Measurements from ENCODE around the gene ZNF300.
"Not testable (repeated sequence)": the region's sequence is repeated elsewhere in the genome, so short reads cannot be mapped to it uniquely, and the experiment has no call there.

Gene ZNF300

DNA sequence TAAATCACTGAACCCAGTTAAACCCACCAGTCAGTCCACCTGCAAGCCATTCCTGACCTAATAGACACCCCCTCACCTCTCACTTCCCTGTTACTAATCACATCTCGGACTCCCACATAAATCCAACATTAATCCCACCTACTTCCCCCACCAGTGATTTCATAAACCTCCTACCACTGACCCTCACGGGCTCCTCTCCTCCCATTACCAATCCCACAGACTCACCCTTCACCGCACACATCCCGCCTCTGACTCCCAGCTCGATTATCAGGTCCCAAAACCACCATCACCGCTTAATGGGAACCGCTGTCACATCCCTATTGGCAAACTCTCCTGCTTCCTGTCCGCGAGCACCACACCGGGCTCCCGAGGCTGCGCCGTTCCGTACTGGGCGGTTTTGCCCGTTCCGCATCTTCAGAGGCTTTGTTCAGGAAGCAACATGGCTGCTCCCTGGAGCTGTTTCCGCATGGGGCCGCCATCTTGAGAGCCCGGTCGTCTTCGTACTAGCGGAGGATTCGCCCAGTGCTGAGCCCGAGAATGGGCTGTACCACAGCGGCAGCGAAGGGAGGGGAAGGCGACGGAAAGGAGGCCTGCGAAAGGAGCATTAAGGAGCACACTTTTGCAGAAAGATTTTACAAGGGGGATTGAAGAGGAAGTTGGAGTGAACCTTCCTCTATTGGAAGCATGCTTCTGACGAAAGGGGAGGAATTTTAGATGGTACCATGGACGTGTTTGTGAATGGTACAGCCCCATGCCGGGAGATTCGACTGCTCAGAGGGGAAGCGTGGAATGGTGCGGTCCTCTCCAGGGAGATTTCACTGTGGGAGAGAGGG is at the start of gene ZNF300:
Gene ZNF300 (minus strand): TSS at position 502 of the 833 bp plus-strand sequence. CDS start 1,825 bp downstream, outside the sequence.
- peak; percentile 88 for DNase-seq (ENCODE audit: low read depth)

DNA sequence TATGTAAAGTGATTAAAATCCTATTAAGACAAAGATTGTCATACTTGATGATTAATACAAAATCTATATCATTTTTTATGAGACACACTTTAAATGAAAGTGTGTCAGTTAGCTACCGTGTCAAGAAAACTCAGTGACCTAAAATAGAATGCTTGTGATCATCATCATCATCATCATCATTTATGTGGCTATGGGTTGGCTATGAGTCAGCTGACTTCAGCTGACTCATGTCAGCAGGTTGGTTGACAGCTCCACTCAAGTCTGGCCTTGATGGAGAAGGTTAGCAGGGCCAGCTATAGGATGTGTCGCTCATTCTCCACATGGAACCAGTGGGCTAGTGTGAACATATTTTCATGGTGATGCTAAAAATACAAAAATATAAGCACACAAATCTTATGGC is 43.8 kb upstream of the ZNF300 start:
- DNase-seq (ENCODE audit: low read depth), result no peak

DNA sequence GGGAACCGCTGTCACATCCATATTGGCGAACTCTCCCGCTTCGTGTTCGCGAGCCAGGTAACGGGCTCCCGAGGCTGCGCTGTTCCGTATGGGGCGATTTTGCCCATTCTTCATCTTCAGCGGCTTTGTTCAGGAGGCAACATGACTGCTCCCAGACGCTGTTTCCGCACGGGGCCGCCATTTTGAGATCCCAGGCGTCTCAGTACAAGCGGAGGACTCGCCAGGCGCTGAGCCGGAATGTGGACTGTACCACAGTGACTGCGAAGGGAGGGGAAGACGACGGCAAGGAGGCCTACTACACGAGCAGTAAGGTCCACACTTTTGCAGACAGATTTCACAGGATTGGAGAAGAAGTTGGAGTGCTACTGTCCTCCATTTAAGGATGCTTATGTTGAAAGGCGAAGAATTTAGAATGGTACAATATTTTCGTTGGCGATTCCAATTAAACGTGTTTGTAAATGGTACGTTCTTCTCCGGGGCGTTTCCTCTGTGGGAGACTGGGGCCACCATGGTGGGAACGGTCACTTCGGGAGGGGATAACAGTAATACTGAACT is 41.6 kb upstream of the ZNF300 start:
- DNase-seq (ENCODE audit: low read depth), result peak; percentile 58

DNA sequence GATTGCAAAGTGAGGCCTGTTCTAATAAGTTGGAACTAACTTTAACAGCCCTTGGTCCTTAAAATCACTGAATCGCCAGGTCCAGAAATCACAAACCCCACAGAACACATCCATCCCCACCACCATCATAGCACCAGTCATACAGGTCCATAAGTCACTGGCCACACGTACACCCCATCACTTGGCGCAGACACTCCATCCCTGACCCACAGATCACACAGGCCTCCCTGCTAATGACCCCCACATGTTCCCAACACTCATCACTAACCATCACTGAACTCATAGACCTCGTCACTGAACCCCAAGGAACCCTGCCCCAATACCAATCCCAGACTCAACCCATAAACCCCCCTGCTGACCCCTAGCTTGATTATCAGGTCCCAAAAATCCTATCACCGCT is 41.2 kb upstream of the ZNF300 start:
- no peak for DNase-seq (ENCODE audit: low read depth)

DNA sequence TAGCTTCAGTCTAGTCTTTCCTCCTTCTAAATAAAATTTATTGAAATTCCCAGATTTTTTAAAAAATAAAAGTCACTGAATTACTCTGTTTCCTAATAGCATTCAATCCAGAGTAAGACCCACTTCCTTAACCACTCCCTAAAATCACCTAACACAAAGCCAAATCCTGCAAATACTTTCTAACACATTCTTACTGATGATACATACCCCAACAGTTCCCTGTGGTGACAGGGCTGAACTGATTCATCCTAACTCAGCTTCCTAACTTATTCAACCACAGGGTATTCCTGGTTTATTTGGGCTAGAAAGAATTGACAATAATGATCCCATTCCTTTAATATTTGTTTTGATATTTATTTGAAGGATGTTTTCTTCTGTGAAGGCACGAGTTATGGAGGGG is 40.7 kb upstream of the ZNF300 start:
- no peak for DNase-seq (ENCODE audit: low read depth)

DNA sequence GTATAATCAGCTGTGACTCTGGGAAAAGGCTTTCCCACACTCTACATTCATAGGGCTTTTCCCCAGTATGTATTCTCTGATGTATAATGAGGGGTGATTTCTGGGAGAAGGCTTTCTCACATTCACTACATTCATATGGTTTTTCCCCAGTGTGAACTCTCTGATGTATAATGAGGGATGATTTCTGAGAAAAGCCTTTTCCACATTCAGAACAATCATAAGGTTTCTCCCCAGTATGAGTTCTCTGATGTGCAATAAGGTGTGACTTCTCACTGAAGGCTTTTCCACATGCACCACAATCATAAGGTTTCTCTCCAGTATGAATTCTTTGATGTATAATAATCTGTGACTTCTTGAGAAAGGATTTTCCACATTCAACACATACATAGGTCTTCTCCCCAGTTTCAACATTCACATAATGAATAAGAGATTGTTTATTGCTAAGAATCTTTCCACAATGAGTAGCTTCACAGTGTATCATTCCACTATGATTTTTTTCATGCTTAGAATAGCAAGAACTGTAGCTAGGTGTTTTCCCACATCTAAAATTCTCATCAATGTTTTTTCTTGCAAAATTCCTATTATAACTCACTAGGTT is 26.7 kb upstream of the ZNF300 start:
- DNase-seq (ENCODE audit: low read depth), result no peak

DNA sequence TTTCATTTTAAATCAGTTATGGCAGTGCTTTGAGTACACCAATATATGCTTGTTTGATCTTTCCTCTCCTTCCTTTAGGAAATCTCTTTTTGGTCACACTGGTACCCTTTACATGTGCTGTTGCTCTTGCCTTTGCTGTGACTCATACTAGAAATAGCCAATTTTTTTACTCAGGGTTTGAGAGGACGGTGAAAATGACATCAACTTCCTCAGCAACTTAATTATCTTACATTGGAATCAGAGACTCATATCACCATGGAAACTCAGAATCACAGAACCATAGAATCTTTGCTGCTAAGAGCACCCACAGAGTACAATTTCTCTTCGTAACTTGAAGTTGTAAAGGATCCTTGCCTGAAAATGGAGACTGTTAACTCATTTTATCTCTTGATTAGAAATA is 13.8 kb upstream of the ZNF300 start:
- peak; percentile 6 for DNase-seq (ENCODE audit: low read depth)

DNA sequence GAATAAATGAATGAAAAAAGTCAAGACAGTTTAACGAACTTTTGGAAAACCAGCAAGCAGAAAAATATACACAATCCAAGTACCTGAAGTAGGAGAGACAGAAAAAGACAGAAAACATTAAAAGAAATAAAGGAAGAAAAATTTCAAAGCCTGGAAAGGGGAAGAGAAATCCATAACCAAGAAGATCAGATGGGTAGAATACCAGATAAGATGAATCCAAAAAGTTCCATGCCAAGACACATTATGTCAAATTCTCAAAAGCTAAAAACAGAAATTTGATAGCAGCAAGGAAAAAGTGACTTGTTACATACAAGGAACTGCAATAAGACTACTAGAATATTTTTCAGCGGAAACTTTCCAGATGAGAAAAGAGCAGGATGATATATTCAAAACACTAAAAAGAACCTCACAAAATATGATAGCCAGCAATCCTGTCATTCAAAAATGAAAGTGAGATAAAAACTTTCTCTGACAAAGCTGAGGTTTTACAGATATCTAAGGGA is 7.6 kb upstream of the ZNF300 start:
- DNase-seq (ENCODE audit: low read depth), result no peak

DNA sequence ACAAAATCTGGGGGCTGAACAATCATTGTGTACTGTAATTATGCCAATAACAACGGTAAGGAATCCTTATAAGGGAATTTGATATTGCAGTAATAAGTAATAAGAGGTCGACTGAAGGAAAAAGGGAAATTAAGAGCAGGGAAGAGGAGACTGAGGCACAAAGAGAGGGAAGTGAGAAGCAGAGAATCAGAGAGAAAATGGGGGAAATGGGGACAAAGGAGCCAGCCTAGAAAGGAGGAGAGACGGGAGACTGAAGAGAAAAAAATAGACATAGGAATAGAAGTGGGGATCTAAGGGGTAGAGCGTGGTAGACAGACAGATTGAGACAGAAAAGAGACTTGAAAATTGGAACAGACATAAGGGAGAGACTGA is 518 bp upstream of the ZNF300 start:
- no peak for DNase-seq (ENCODE audit: low read depth)

DNA sequence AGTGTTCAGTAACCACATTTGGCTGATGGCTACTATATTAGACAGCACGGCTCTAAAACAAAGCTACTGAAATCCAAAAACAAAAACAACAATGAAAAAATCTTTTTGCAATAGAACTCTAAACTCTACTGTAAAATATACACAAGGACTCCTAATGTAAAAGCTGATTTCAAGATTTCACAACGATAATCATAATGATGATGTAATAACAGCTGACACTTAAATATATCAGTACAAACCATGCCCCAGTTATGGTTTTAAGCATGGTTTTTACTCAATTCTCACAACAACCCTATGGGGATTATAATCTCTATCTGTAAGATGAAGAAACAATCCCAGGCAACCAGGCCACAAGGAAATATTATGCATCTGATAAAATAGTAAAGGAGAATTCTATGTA is 3.3 kb downstream of the ZNF300 start:
- DNase-seq (ENCODE audit: low read depth), result no peak

DNA sequence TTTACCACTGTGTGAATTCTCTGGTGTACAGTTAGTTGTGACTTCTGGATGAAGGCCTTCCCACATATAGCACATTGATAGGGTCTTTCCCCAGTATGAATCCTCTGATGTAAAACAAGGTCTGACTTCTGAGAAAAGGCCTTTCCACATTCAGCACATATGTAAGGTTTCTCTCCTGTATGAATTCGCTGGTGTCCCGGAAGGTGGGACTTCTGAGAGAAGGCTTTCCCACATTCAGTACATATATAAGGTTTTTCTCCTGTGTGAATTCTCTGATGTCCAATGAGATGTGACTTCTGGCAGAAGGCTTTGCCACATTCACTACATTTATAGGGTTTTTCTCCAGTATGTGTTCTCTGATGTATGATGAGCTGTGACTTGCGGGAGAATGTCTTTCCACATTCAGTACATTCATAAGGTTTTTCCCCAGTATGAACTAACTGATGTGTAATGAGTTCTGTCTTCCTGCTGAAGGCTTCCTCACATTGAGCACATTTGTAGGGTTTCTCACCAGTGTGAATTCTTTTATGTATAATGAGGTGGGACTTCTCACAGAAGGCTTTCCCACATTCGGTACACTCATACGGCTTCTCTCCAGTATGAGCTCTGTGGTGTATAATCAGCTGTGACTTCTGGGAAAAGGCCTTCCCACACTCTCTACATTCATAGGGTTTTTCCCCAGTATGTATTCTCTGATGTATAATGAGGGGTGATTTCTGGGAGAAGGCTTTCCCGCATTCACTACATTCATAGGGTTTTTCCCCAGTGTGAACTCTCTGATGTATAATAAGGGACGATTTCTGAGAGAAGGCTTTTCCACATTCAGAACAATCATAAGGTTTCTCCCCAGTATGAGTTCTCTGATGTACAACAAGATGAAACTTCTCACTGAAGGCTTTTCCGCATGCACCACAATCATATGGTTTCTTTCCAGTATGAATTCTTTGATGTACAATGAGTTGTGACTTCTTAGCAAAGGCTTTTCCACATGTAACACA is 9.1 kb downstream of the ZNF300 start:
- DNase-seq (ENCODE audit: low read depth), result no peak

DNA sequence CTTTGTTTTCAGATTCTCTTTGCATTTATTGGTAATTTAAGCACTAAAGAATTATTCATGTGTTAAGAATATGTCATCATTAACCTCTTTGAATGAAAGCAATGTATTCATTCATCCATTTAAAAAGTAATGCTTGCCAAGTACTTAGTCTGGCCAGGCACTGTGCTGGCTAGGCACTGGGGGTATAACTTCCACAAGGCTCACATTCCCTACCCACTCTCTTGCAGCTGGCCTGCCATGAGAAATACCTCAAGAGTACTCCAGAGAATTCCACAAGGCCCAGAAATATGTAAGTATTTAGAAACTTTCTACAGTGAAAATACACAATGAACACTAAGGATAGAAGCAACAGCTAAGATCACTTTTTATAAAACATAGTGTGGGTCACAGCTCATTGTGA is 25.4 kb downstream of the ZNF300 start:
- no peak for DNase-seq (ENCODE audit: low read depth)

DNA sequence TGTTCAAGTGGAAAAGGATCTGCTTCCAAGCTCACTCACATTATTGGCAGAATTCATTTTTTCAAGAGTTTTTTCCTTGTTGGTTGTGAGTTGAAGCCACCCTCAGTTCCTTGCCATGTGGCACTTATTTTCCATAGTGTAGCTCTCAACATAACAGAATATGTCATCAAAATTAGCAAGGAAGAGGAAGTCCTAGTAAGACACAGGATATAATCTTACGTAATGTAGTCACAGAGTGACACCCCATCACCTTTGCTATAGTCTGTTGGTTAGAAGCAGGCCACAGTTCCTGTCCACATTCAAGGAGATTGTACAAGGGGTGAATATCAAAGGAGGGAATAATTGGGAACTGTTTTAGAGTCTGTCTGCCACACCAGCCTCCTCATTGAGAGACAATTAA is 42.7 kb downstream of the ZNF300 start:
- no peak for DNase-seq (ENCODE audit: low read depth)

DNA sequence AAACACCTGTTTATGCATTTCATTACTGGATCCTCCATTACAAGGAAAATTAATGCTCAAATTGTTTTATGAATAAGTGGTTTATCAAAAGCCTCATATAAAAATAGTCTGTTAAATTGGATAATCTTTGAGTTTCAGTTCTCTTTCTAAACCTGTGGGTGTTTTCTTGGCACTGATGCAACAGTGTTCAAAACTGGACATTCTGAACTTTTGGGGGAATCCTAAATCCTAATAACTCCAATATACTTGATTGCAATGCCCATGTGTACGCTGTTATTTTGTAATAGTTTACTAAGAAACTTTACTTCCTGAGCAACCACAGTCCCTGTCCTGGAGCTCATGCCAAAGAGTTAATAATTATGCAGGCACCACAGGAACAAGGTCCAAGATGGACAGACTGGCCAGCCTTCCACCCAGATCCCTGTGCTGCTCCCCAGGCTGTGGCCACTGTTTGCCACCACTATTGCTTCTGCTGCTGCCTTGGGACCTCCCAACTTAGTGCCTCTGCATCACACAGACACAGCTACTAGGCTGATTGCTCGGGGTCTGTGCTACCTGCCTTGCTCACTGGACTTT is 44.4 kb downstream of the ZNF300 start:
- DNase-seq (ENCODE audit: low read depth), result no peak

DNA sequence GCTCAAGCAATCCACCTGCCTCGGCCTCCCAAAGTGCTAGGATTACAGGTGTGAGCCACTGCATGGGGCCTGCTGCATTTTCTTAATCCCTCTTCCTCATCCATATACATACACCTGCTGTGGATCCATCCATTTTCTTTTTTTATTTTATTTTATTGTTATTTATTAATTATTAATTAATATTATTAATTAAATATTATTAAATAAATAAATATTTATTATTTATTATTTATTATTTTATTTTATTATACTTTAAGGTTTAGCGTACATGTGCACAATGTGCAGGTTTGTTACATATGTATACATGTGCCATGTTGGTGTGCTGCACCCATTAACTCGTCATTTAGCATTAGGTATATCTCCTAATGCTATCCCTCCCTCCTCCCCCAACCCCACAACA is 48.1 kb downstream of the ZNF300 start:
- DNase-seq (ENCODE audit: low read depth), result not testable (repeated sequence)

DNA sequence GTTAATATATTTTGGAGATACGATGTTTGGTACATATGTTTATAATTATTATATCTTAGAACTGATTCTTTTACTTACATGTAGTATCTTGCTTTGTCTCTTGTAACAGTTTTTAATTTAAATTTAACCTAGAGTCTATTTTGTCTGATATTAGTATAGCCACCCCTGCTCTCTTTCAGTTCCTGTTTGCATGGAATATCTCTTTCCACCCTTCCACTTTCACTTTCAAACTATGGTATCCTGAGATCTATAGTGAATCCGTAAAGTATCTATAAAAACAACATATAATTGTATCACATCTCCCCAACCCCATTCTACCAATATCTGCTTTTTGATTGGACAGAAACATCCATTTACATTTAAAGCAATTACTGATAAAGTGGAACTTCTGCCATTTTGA is 51.2 kb downstream of the ZNF300 start:
- no peak for DNase-seq (ENCODE audit: low read depth)

DNA sequence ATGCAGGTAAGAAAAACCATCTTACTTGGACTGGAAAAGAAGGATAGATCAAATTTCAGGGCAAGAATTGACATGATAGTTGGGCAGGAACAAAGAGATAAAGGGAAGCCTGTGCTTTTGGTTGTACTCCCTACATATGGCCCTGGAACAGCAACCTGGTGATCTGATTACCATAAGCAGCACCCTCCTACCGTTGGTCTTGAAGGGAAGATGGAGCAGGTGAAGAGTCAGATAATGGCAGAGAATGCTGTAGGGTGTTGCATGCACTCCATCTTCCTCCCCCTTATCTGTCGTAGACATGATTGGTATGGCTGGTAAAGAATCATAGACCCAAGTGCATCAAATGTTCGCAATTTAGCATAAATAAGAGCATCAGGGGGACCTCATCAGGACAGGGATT is 53.7 kb downstream of the ZNF300 start:
- DNase-seq (ENCODE audit: low read depth), result no peak

DNA sequence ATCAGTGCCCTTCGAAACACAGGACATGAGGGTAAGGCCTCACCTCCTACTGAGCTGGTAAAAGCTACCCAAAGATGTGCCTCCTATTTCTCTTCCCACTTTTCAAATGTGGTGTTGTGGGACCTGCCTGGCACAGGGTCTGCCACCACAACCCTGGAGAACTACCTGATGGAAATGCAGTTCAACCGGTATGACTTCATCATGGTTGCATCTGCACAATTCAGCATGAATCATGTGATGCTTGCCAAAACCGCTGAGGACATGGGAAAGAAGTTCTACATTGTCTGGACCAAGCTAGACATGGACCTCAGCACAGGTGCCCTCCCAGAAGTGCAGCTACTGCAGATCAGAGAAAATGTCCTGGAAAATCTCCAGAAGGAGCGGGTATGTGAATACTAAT is 56.5 kb downstream of the ZNF300 start:
- DNase-seq (ENCODE audit: low read depth), result no peak

DNA sequence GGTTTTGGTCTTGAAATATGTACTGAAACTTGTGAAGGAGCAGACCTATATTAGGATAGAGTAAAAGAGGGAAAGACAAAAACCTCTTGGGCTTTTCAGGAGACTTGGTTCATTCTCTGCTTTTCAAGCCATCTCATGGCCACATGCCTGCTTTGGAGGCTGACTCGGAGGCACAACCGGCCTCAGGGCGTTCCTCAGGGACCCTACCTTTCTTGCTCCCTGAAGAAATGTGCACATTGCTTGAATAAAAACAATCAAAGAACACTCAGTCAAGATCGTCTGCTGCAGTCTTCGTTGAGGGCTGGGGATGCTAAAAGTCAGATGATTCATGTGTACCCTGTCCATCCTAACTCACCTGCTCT is 57.5 kb downstream of the ZNF300 start:
- DNase-seq (ENCODE audit: low read depth), result no peak

DNA sequence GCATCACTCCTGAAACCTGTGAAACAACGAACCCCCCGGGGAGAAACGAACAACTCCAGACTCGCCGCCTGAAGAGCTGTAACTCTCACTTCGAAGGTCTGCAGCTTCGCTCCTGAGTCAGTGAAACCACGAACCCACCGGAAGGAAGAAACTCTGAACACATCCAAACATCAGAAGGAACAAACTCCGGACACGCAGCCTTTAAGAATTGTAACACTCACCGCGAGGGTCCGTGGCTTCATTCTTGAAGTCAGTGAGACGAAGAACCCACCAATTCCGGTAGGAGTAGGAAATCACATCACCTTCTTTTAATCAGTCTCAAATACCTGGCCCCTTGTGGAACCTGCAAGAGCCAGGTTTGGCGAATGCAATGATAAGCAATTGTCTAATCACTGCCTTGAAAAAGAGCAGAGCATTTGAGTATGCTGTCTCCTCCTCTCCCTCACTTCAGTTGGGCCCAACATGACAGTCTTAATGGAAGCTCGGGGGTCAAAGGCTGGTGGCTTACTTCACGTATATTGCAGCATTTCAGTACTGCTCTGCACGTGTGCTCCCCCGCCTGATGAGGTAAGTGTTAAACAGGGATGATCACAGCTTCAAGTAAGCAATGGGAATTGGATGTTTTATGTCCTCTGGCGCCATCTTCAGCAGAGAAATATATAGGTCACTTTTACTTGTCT is 58.0 kb downstream of the ZNF300 start:
- peak; percentile 76 for DNase-seq (ENCODE audit: low read depth)

DNA sequence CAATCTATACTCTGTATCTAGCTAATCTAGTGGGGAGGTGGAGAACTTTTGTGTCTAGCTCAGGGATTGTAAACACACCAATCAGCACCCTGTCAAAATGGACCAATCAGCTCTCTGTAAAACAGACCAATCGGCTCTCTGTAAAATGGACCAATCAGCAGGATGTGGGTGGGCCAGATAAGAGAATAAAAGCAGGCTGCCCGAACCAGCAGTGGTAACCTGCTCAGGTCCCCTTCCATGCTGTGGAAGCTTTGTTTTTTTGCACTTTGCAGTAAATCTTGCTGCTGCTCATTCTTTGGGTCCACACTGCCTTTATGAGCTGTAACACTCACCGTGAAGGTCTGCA is 58.5 kb downstream of the ZNF300 start, which contains the start of gene IRGM:
Gene IRGM (plus strand): TSS at position 214 of the 346 bp plus-strand sequence. CDS start 1,603 bp downstream, outside the sequence.
- DNase-seq (ENCODE audit: low read depth), result not testable (repeated sequence)
